ENCODE results near the gene SEC16B.

- no peak for TF ChIP-seq FOXM1 (CRISPR knock-in tag; IDR thresholded peaks at IDR 0.05)
- no peak for TF ChIP-seq HDAC2 (CRISPR knock-in tag; IDR thresholded peaks at IDR 0.05)
- no peak for TF ChIP-seq ZNF703 (CRISPR knock-in tag; IDR thresholded peaks at IDR 0.05; ENCODE audit: borderline replicate concordance)
- no peak for TF ChIP-seq ZBTB8A (CRISPR knock-in tag; IDR thresholded peaks at IDR 0.05; ENCODE audit: borderline replicate concordance, low read depth)
- TF ChIP-seq ZNF614 (CRISPR knock-in tag; IDR thresholded peaks at IDR 0.05; ENCODE audit: borderline replicate concordance): no peak
These were observed 34.9 kb downstream of the SEC16B start for GRCh38 chr1:177934927-177935326.

All from HepG2 (cell line).